GM18505 (cell line): ENCODE data around the gene SIAH1.
"Not testable (repeated sequence)": the region's sequence is repeated elsewhere in the genome, so short reads cannot be mapped to it uniquely, and the experiment has no call there.

Experiments
- ATAC-seq: cut with Tn5 transposase; IDR thresholded peaks from one replicate; pipeline ENCODE4 v1.9.1; 2021; ENCODE audit not compliant: unreplicated experiment
- POLR2A ChIP-seq: IDR thresholded peaks from 4 replicates; pipeline ENCODE4 v1.6.1; 2011; ENCODE audit warnings: borderline replicate concordance; ENCODE audit not compliant: insufficient read depth, insufficient read length; ENCODE audit errors: extremely low read depth

Gene SIAH1

DNA sequence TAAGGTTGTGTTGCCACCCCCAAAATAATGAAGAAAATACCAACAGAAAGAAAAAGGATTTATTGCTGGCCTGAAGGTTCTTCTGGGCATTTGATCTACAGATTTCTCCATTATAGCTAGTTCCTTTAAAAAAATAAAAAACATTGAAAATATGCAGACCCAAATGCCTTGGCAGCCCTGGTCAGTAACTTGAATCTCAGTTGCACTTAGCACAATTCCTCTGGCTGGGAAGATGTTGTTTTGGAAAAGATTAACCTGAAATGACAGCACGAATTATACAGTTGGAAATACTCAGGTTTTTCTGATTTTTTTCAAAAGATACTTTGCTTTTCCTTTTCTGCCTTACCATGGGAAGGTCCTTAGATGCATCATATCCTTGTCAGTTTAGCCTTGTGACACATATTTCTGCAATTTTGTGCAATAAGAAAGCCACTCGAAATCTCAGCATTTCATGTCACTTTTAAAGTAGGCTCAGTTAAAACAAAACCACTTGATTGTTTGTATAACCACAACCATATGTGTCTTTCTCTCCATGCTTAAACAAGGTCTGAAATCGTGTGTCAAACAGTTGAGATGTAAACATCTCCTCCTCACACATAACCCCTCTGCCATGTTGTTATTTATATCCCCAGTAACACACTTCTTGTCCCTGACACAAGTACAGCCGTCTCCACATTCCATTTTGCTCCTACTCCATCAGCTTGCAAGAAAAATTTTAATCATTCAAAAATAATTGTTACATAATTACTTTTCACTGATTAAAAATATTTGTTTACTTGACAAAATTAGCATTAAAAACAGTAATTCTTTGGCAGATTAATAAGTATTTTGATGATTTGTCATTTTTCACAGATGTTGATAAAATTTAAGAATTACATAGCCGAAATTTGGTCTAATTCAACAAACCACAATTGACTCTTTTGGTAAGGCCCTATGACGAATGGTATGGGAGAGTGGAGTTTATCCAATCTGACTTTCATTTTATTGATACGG is 61.1 kb downstream of the SIAH1 start:
- TF ChIP-seq POLR2A, result no peak
- no peak for ATAC-seq

DNA sequence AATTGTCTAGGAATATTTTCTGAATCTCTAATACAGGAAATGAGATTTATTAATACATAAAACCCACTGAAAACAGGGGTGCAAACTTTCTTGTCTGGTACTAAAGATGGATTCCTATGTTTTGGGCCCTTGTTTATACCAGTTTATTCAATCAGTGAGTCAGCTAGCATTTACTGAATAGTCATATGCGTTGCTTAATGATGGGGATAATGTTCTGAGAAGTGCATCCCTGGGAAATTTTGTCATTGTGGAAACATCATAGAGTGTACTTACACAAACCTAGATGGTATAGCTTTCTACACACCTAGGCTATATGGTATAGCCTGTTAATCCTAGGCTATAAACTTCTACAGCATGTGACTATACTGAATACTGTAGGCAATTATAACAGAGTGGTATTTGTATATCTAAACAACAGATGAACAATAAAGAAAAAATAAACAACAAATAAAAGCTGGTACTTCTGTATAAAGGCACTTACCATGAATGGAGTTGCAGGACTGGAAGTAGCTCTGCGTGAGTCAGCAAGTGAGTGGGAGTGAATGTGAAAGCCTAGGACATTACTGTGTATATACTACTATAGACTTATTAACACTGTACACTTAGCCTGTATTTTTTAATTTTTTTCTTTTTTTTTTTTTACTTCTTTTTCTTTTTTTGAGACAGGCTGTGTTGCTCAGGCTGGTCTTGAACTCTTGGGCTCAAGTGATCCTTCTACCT is 63.7 kb downstream of the SIAH1 start:
- TF ChIP-seq POLR2A, result no peak
- no peak for ATAC-seq

DNA sequence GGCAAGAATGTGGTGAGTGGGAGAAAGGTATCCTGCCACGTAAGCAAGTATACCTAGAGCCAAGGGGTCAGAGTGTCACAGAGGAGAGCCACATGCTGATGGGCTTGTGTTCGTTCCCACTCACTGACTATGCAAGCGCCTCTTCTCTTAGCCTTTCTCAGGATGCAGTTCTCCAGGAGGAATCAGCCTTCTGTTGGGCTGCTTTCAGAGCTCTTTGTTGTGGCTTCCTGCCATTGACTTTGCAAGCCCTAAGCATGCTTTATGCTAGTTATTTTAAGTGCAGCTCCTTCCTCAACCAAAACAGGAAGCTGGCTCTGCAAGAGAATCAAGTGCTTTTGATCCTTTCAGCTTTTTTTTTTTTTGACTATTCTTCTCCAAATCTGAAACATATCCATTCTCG is 66.6 kb downstream of the SIAH1 start:
- TF ChIP-seq POLR2A, result no peak
- ATAC-seq, result no peak

DNA sequence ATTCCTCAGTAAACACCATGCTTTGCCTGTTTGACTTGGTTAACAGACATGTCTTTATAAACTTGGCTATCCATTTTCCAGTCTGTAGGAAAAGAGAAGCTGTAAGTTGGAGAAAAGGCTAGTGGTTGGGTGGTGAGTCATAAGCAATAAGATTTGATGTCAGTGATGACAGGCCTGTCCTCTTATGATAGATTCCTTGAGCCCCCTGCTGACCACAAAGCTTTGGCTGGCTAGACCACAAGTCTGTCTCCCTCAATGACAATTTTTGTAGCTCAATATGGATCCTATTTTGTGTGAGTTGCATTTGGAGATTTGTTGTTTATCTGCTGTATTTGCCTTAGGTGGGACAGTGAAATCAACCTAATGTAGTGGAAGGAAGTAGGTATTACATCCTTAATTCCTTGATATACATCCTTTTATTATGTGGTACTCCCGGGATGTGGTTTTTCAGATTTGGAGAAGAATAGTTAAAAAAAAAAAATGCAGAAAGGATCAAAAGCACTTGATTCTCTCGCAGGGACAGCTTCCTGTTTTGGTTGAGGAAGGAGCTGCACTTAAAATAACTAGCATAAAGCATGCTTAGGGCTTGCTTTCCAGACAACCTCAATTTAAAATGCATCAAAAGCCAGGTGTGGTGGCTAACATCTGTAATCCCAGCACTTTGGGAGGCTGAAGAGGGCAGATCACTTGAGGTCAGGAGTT is 67.4 kb downstream of the SIAH1 start:
- no peak for ATAC-seq
- TF ChIP-seq POLR2A, result no peak

DNA sequence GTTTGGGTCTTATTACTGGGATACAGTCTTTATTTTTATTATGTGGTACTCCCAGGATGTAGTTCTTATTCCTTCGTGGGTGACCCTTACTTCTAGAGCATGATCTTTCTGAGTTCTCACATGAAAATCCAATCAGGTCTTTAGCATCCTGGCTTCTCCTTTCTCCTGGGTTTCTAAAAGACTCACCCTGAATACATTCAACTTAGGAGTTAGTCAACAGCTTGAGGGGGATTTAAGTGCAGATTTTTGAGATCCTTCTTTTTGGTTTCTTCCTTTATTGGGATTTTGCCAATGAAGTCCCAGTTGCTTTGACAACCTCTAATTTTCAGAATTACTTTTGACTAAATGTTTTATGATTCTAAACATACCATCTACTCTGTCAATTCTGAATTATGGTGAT is 68.2 kb downstream of the SIAH1 start:
- no peak for ATAC-seq
- no peak for TF ChIP-seq POLR2A

DNA sequence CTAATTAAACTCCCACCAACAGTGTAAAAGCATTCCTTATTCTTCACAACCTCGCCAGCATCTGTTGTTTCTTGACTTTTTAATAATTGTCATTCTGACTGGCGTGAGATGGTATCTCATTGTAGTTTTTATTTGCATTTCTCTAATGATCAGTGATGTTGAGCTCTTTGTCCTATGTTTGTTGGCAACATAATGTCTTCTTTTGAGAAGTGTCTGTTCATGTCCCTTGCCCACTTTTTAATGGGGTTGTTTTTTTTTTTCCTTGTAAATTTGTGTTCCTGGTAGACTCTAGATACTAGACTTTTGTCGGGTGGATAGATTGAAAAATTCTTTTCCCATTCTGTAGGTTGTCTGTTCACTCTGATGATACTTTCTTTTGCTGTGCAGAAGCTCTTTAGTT is 71.3 kb downstream of the SIAH1 start:
- not testable (repeated sequence) for ATAC-seq

DNA sequence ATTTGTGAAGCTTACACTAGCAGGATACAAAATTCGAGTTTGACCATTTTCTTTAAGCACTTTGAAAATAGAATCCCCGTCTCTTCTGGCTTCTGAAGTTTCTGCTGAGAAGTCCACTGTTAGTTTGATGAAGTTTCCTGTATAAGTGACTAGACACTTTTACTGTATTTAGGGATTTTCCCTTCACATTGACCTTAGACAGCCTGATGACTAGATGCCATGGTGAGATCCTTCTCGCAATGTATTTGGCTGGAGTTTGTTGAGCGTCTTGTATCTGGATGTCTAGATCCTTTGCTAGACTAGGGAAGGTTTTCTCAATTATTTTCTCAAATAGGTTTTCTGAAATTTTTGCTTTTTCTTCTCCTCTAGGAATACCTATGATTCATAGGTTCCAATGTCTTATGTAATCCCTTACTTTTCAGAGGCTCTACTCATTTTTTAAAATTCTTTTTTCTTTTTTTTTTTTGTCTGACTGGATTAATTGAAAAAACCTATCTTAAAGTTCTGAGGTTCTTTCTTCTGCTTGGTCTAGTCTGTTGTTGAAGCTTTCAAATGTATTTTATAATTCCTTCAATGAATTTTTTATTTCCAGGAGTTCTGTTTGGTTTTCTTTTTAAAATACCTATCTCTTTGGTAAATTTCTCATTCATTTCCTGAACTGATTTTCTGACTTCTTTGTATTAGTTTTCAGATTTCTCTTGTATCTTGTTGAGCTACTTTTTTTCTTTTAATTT is 74.1 kb downstream of the SIAH1 start:
- TF ChIP-seq POLR2A, result no peak
- no peak for ATAC-seq
